ENCODE measurements around the gene SNAP25.

Gene SNAP25

DNA sequence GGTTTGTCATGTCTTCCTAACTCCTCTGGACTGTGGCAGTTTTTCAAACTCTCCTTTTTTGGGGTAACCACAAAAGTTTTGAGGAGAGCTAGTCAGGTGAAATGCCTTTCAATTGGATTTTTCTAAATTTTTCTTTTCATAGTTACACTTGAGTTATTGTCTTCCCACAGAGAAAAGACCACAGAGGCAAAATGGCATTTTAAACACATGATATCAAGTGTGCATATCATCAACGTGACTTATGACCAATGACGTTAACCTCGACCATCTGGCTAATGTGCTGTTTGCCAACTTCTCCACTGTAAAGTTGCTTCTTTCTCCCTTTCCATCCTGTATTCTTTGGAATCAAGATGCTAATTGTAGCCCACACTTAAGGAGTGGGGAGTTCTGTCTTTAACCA lies 41.3 kb upstream of the SNAP25 start:
- TF ChIP-seq, protein P1, sequence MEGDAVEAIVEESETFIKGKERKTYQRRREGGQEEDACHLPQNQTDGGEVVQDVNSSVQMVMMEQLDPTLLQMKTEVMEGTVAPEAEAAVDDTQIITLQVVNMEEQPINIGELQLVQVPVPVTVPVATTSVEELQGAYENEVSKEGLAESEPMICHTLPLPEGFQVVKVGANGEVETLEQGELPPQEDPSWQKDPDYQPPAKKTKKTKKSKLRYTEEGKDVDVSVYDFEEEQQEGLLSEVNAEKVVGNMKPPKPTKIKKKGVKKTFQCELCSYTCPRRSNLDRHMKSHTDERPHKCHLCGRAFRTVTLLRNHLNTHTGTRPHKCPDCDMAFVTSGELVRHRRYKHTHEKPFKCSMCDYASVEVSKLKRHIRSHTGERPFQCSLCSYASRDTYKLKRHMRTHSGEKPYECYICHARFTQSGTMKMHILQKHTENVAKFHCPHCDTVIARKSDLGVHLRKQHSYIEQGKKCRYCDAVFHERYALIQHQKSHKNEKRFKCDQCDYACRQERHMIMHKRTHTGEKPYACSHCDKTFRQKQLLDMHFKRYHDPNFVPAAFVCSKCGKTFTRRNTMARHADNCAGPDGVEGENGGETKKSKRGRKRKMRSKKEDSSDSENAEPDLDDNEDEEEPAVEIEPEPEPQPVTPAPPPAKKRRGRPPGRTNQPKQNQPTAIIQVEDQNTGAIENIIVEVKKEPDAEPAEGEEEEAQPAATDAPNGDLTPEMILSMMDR (IDR thresholded peaks at IDR 0.05; ENCODE audit: borderline replicate concordance, control extremely low read depth, extremely low read depth, insufficient read depth, missing control alignments) = no peak
- in situ Hi-C loops (cut with MboI; ENCODE audit: low sequenced_read_pairs, unreplicated experiment) = no loop called here
- DNase-seq (ENCODE audit: low spot score) = no peak

DNA sequence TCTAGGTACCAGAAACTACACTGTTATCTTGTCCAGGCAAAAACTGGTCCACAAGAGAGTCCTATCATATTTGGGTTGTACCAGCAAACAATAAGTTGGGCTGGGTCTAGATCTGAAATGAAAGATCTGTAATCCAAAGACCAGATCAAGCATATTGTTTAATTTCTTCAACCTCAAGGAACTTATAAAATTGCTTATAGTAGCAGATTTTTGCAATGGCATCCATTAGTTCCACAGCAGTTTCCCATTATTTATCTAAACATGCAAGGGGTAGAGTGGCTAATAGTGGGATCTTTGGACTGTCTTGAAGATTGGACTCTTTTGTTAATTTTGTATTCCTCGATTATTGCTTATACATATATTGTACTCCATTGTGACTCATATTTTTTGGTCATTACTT lies 40.5 kb upstream of the SNAP25 start:
- in situ Hi-C loops (cut with MboI; ENCODE audit: low sequenced_read_pairs, unreplicated experiment) = no loop called here
- no peak for DNase-seq (ENCODE audit: low spot score)
- TF ChIP-seq, protein P1 (IDR thresholded peaks at IDR 0.05; ENCODE audit: borderline replicate concordance, control extremely low read depth, extremely low read depth, insufficient read depth, missing control alignments) = no peak

DNA sequence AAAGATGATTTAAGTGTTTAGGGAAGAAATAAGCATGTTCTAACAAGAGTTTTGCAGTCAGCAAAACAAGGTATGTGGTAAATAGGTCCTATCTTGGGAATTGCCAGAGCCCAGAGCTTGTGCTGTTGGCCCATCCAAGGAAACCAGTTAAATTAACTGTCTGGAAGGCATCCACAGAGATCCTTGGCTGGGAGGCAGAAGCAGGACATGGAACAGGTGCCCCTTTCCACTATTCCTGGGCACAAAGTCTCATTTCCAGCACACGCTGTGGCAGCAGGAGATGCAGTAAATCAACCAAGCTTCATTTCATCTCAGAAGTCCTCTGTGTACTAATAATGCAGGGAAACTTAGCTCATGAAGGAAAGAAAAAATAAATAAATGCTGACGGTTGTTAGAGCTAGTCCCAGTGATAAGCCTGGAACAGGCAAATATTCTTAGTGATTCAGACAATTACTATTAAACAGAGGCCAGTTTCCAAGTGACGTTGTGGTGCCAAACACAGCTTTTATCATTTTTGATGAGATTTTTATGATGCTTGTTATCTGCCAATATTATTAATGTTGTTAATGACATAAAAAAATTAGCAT lies 39.8 kb upstream of the SNAP25 start:
- TF ChIP-seq, protein P1 (IDR thresholded peaks at IDR 0.05; ENCODE audit: borderline replicate concordance, control extremely low read depth, extremely low read depth, insufficient read depth, missing control alignments) = no peak
- DNase-seq (ENCODE audit: low spot score) = no peak
- in situ Hi-C loops (cut with MboI; ENCODE audit: low sequenced_read_pairs, unreplicated experiment) = no loop called here

DNA sequence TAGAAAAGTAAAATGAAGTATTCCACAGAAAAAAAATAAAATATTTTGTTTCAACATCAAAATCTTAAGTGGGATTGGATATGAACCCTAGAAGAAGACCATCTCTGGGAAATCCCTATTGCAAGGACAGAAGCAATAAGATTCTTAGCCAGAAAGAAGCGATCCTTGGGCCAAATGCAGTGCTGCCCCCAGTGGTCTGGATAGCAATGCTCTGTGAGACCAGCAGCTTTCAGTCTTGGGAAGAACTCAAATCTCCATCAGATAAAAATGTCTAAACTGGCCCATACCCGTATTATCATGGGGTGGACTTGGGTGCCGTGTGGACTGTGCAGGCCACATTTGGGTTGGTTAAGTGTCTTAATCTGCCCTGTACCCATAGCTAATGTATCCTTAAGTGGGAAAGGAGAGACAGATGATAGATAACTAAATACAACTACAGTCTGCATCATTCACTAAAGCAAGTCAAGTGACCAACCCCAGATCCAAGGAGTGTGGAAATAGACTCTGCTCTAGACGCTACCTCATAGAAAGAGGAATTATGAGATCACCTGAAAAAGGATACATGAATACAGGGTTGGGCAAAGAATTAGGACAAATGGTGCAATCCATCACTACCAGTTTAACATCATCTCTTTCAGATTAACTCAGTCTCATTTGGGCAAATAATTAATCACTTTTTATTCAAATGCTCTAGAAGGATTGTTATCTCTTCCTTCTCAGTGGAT lies 38.9 kb upstream of the SNAP25 start:
- no peak for DNase-seq (ENCODE audit: low spot score)
- in situ Hi-C loops (cut with MboI; ENCODE audit: low sequenced_read_pairs, unreplicated experiment) = no loop called here
- TF ChIP-seq, protein P1 (IDR thresholded peaks at IDR 0.05; ENCODE audit: borderline replicate concordance, control extremely low read depth, extremely low read depth, insufficient read depth, missing control alignments) = peak; percentile 15

DNA sequence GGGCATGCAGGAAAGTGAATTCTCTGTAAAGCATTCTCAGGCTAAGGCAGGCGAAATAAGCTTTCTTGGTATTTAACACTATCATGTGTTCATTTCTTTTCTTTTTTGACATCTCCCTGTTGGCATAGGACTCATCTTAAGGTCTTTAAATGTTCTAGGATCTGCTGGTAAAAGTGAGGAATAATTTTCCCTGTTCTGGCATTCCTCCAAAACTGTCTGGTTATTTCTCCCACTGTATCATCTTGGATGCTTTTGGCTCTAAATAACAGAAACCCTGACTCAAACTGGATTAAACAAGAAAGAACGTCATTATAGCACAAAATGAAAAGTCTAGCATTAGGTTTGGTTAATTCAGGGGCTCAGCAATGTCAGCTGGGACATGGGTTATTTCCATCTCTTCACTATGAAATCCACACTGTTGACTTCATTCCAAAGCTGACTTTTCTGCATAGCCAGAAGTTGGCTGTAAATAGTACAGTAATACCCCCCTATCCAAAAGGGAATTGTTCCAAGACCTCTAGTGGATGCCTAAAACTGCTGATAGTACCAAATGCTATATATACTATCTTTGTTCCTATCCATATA lies 37.9 kb upstream of the SNAP25 start:
- DNase-seq (ENCODE audit: low spot score) = no peak
- TF ChIP-seq, protein P1 (IDR thresholded peaks at IDR 0.05; ENCODE audit: borderline replicate concordance, control extremely low read depth, extremely low read depth, insufficient read depth, missing control alignments) = no peak
- in situ Hi-C loops (cut with MboI; ENCODE audit: low sequenced_read_pairs, unreplicated experiment) = no loop called here

DNA sequence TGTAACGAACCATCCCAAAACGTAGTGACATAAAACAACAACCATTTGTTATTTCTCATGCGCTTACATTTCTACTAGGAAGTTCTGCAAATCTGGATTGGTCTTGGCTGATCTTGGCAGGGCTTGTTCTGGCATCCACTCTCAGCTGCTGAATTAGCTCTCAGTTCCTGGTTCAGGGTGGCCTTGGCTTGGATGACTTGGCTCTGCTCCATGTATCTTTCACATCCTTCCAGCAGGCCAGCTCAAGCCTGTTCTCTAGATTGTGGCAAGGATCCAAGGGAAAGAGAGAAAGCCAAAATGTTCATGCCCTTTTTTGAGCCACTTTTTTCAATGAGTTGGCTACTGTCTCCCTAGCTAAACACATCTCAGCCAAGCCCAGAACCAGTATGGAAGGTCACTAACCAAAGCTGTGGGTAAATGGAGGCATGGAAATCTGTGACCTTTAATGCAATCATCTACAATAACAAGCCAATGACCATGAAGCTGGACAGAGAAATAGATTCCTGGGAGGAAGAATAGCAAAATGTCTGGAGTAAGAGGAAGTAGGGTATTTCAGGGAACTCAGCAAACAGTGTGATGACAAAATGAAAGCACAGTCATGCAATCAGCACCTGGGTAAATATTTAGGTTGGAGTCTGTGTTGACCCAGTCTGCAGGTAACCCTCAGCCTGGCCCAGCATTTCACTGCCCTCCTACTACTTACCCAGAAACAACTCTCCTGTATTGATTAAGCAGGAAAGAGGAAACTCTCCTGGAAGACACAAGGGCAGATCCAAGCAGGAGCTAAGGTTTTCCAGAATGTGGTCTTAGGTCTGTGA lies 32.7 kb upstream of the SNAP25 start:
- in situ Hi-C loops (cut with MboI; ENCODE audit: low sequenced_read_pairs, unreplicated experiment) = no loop called here
- TF ChIP-seq, protein P1 (IDR thresholded peaks at IDR 0.05; ENCODE audit: borderline replicate concordance, control extremely low read depth, extremely low read depth, insufficient read depth, missing control alignments) = no peak
- DNase-seq (ENCODE audit: low spot score) = no peak

All from GM13976 (cell line).